GM18870 (cell line): Measurements from ENCODE around the gene RNF144B.
"Not testable (repeated sequence)": the region's sequence is repeated elsewhere in the genome, so short reads cannot be mapped to it uniquely, and the experiment has no call there.

Experiments used
- ATAC-seq: cut with Tn5 transposase; IDR thresholded peaks from one replicate; pipeline ENCODE4 v1.9.1; 2021; ENCODE audit warnings: moderate library complexity; ENCODE audit not compliant: unreplicated experiment

RNF144B gene

GRCh38 chr6:18406955-18407749 is 20.0 kb downstream of the RNF144B start:
- ATAC-seq: no peak

- ATAC-seq: not testable (repeated sequence)
Measured at GRCh38 chr6:18409602-18410001, 22.5 kb downstream of the RNF144B start.

DNA sequence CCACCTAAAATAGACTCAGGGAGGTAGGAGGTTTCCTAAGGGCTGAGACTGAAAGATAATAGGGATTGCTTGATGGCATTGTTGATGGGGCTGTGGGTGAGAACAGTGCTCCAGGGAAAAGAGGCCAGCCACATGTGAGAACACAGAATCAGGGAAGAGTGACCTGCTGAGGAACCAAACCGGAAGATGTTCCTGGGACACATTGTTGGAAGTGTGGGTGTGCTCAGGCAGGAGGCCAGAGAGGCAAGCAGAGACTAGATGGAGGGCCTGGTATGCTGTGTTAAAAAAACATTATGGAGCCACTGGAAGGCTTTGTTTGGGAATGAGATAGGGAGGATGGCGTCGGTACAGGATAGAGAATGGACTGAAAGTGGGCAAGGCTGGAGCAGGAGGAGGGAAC is 23.3 kb downstream of the RNF144B start:
- ATAC-seq: no peak

GRCh38 chr6:18412068-18412467 is 24.9 kb downstream of the RNF144B start:
- ATAC-seq: no peak

- ATAC-seq: no peak
Measured at GRCh38 chr6:18412644-18413043, 25.5 kb downstream of the RNF144B start.

- ATAC-seq: no peak
Measured at GRCh38 chr6:18413381-18413780, 26.2 kb downstream of the RNF144B start.

DNA sequence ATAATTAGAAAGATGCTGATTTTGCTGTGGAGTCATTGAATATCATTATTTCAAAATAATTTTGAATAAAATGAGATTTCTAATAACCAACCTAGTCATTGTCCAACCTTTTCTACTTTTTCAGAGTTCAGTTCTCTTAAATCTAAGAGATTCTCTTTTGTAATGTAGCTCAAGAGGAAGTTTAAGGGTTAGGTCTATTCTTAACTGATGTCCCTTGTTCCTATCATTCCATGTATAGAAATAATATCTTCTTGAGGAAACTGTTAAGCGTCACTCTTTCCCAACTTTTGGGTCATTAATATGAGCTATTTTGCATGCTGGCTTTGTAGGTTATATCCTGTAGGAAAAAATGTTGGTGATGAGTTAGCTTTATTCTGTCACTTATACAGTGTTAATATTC is 27.0 kb downstream of the RNF144B start:
- no peak for ATAC-seq

- ATAC-seq: no peak
Measured at GRCh38 chr6:18415207-18415606, 28.1 kb downstream of the RNF144B start.

- no peak for ATAC-seq
Measured at GRCh38 chr6:18415671-18416340, 28.7 kb downstream of the RNF144B start.

GRCh38 chr6:18416341-18416679 is 29.2 kb downstream of the RNF144B start:
- no peak for ATAC-seq

DNA sequence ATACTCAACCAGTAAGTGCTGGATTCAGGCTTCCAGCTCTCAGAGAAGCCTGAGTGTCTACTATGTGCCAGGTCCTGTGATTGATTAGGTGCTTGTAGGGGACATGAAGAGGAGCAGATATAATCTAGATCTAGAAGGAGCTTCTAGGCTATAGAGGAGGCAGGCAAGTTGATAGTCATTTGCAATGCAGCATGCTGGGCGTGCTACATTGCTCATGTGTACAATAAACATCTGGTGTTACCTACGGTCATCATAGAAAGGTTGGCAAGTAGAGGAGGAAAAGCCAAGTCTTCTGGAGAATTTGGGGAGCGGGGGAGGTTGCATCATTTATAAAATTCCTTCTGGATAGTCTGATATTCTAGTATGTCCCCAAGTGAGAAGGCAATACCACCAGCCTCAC is 33.2 kb downstream of the RNF144B start:
- no peak for ATAC-seq

- ATAC-seq: no peak
Measured at GRCh38 chr6:18422136-18422535, 35.0 kb downstream of the RNF144B start.

- no peak for ATAC-seq
Measured at GRCh38 chr6:18423426-18423825, 36.3 kb downstream of the RNF144B start.

- ATAC-seq: no peak
Measured at GRCh38 chr6:18424201-18424600, 37.1 kb downstream of the RNF144B start.

DNA sequence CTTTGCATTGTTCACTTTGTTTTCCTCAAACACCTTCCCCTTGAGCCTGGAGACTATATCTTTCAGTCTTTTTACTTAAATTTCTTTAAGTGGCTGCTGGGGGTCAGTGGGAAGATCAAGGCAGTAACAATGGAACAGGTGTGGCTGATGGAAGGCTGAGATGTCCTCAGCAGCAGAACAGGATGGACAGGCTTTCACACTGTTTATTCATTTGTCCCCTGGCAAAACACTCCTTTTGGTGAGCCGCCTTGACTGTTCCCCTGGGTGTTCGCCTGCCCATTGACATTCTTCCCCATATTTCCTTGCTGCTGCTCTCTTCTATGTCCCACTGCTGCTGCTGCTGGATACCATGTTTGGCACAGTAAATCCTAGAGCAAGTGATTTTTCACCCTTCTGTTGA is 38.1 kb downstream of the RNF144B start:
- ATAC-seq: no peak

DNA sequence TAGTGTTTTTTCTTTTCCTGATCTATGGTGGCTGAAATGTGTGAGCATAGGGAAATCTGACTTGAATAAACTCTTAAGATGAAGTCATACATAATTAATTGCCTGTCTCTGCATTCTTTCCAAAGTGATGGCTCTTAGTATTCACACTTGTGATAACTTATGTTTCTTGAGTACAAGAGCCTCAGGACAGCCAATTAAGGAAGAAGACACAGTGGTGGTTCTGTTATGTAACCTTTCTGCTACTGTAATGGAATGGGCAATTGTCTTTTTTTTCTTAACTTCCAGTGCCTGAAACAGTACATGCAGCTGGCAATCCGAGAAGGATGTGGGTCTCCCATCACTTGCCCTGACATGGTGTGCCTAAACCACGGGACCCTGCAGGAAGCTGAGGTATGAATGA is 40.1 kb downstream of the RNF144B start:
- ATAC-seq: no peak

- no peak for ATAC-seq
Measured at GRCh38 chr6:18429655-18430297, 42.6 kb downstream of the RNF144B start.

DNA sequence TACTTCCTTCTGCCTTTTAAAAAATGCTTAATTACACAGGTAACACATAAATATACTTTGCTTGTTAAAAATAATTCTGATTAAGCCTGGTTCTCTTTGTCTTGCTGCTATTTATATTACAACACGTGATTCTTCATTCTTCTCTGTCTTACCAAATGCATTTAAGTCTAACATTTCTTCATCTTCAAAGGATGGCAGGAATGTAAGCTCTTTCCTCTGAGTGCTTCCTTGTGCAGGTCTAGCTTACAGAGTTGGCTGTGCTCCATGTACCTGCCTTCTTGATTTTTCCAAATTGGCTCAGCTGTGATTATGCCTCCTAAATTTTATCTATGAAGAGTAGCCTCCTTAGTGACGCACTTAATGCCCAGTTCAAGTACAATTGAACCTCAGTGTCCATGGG is 44.4 kb downstream of the RNF144B start:
- no peak for ATAC-seq

GRCh38 chr6:18432180-18432579 is 45.0 kb downstream of the RNF144B start:
- ATAC-seq: no peak

GRCh38 chr6:18432619-18433018 is 45.5 kb downstream of the RNF144B start:
- ATAC-seq: no peak

- ATAC-seq: no peak
Measured at GRCh38 chr6:18433059-18433458, 45.9 kb downstream of the RNF144B start.

- ATAC-seq: no peak
Measured at GRCh38 chr6:18436341-18436740, 49.2 kb downstream of the RNF144B start.
